ENCODE data around the gene IL20. TPM values are rescaled to one million over a fixed set of nuclear protein-coding genes. Genes with fewer than 3 reads are reported as not detected.

Gene IL20
- total RNA-seq, 4 donors from 2014 or later: not detected

- Histone ChIP-seq H3K27me3 (no peaks in the 10 kb centered on the region), H3K27ac (no peak overlapping the region), H3K9me3 (no peaks in the 10 kb centered on the region), H3K4me1 (peaks cover 6 to 14% of the 10 kb centered on the region in 2 donors), H3K36me3 (no peaks in the 10 kb centered on the region), H3K4me3 (replicated peaks in 1 of 3) (no peak overlapping the region)
- no peak for DNase-seq
- 27 to 31% methylated on average over 4 of the region's 4 CpGs for WGBS, 2 donors
- no peak for TF ChIP-seq CTCF (IDR thresholded peaks at IDR 0.05)
- no peak for TF ChIP-seq POLR2A (IDR thresholded peaks at IDR 0.05)
- intact Hi-C loops (cut with DNase I): no loop called here
Observed at GRCh38 chr1:206887701-206888100, 22.3 kb downstream of the IL20 start.

GRCh38 chr1:206890125-206891060, 25.0 kb downstream of the IL20 start:
- Histone ChIP-seq H3K9me3 (no peaks in the 10 kb centered on the region), H3K27me3 (no peaks in the 10 kb centered on the region), H3K4me1 (peaks cover 6 to 18% of the 10 kb centered on the region in 2 donors), H3K36me3 (no peaks in the 10 kb centered on the region), H3K4me3 (replicated peaks in 1 of 3) (no peak overlapping the region), H3K27ac (no peak overlapping the region)
- WGBS, 2 donors: 71 to 76% methylated on average over 15 of the region's 15 CpGs
- no peak for DNase-seq
- no peak for TF ChIP-seq POLR2A (IDR thresholded peaks at IDR 0.05)
- TF ChIP-seq CTCF (IDR thresholded peaks at IDR 0.05): no peak
- intact Hi-C loops (cut with DNase I): no loop called here

- TF ChIP-seq POLR2A (IDR thresholded peaks at IDR 0.05) (no peak), CTCF (IDR thresholded peaks at IDR 0.05) (no peak)
- WGBS, 2 donors: 60 to 83% methylated on average over 1 of the region's 1 CpG
Observed at GRCh38 chr1:206891412-206891811, 26.0 kb downstream of the IL20 start.

GRCh38 chr1:206892351-206892984, 27.0 kb downstream of the IL20 start:
- TF ChIP-seq CTCF (IDR thresholded peaks at IDR 0.05): no peak
- TF ChIP-seq POLR2A (IDR thresholded peaks at IDR 0.05): no peak
- WGBS, 2 donors: 87 to 88% methylated on average over 3 of the region's 3 CpGs
- H3K27me3 ChIP-seq: no peaks in the 10 kb centered on the region
- no peak for DNase-seq
- H3K36me3 ChIP-seq: no peaks in the 10 kb centered on the region
- no peaks in the 10 kb centered on the region for H3K9me3 ChIP-seq
- H3K4me1 ChIP-seq: peaks cover 6 to 20% of the 10 kb centered on the region in 2 donors
- intact Hi-C loops (cut with DNase I): no loop called here
- no peak overlapping the region for H3K4me3 ChIP-seq (replicated peaks in 1 of 3)
- no peak overlapping the region for H3K27ac ChIP-seq

More at GRCh38 chr1:206891412-206891811, 26.0 kb downstream of the IL20 start:
- H3K9me3 ChIP-seq: no peaks in the 10 kb centered on the region
- H3K4me1 ChIP-seq: peaks cover 6 to 24% of the 10 kb centered on the region in 2 donors
- intact Hi-C loops (cut with DNase I): no loop called here
- H3K4me3 ChIP-seq (replicated peaks in 1 of 3): no peak overlapping the region
- no peaks in the 10 kb centered on the region for H3K27me3 ChIP-seq
- DNase-seq: no peak
- no peaks in the 10 kb centered on the region for H3K36me3 ChIP-seq
- no peak overlapping the region for H3K27ac ChIP-seq

GRCh38 chr1:206893380-206893779, 28.0 kb downstream of the IL20 start:
- Histone ChIP-seq H3K4me3 (replicated peaks in 1 of 3) (no peak overlapping the region), H3K9me3 (no peaks in the 10 kb centered on the region), H3K27me3 (no peaks in the 10 kb centered on the region), H3K27ac (no peak overlapping the region), H3K4me1 (peaks cover 0 to 15% of the 10 kb centered on the region in 2 donors), H3K36me3 (no peaks in the 10 kb centered on the region)
- DNase-seq: no peak
- intact Hi-C loops (cut with DNase I): no loop called here
- WGBS, 2 donors: 91 to 93% methylated on average over 2 of the region's 2 CpGs
- TF ChIP-seq POLR2A (IDR thresholded peaks at IDR 0.05): no peak
- no peak for TF ChIP-seq CTCF (IDR thresholded peaks at IDR 0.05)
